ENCODE results near the gene KLHL18.
"Not testable (repeated sequence)": the region's sequence is repeated elsewhere in the genome, so short reads cannot be mapped to it uniquely, and the experiment has no call there.

The KLHL18 gene

GRCh38 chr3:47282424-47283192 lies at the start of gene KLHL18, which contains the start of gene KIF9:
Gene KLHL18, plus strand, starts transcription at chr3:47282944. Its CDS starts 22 bp downstream, at chr3:47282966.
Gene KIF9, minus strand, starts transcription at chr3:47282799. Its CDS starts 5,425 bp downstream, at chr3:47277374.
- peak; percentile 92 for FAIRE-seq

- FAIRE-seq, result no peak
These were observed 44.7 kb upstream of the KLHL18 start for GRCh38 chr3:47238017-47238416.

GRCh38 chr3:47239929-47240328 lies 42.8 kb upstream of the KLHL18 start:
- FAIRE-seq, result no peak

- FAIRE-seq, result no peak
These were observed 39.2 kb upstream of the KLHL18 start for GRCh38 chr3:47243419-47244147.

GRCh38 chr3:47244531-47245100 lies 38.1 kb upstream of the KLHL18 start:
- no peak for FAIRE-seq

- FAIRE-seq, result no peak
These were observed 37.5 kb upstream of the KLHL18 start for GRCh38 chr3:47245271-47245670.

GRCh38 chr3:47247131-47248064 lies 35.3 kb upstream of the KLHL18 start:
- FAIRE-seq, result no peak

GRCh38 chr3:47250309-47251060 lies 32.3 kb upstream of the KLHL18 start:
- FAIRE-seq, result no peak

GRCh38 chr3:47251085-47251484 lies 31.7 kb upstream of the KLHL18 start:
- not testable (repeated sequence) for FAIRE-seq

GRCh38 chr3:47251689-47252088 lies 31.1 kb upstream of the KLHL18 start:
- FAIRE-seq, result no peak

- not testable (repeated sequence) for FAIRE-seq
These were observed 26.4 kb upstream of the KLHL18 start for GRCh38 chr3:47256331-47256730.

- FAIRE-seq, result no peak
These were observed 23.6 kb upstream of the KLHL18 start for GRCh38 chr3:47259114-47259513.

GRCh38 chr3:47260605-47261004 lies 22.1 kb upstream of the KLHL18 start:
- no peak for FAIRE-seq

GRCh38 chr3:47261301-47261700 lies 21.4 kb upstream of the KLHL18 start:
- no peak for FAIRE-seq

GRCh38 chr3:47265008-47265407 lies 17.7 kb upstream of the KLHL18 start:
- no peak for FAIRE-seq

- FAIRE-seq, result no peak
These were observed 16.9 kb upstream of the KLHL18 start for GRCh38 chr3:47265725-47266428.

GRCh38 chr3:47266709-47267489 lies 15.8 kb upstream of the KLHL18 start:
- FAIRE-seq, result no peak

GRCh38 chr3:47267490-47267824 lies 15.3 kb upstream of the KLHL18 start:
- FAIRE-seq, result no peak

- no peak for FAIRE-seq
These were observed 12.2 kb upstream of the KLHL18 start for GRCh38 chr3:47270526-47270925.

GRCh38 chr3:47273564-47273963 lies 9.2 kb upstream of the KLHL18 start:
- FAIRE-seq, result no peak

- FAIRE-seq, result no peak
These were observed 8.1 kb upstream of the KLHL18 start for GRCh38 chr3:47274652-47275051.

All from G401.6 (cell line).